Frontal cortex (tissue), 4 donors: ENCODE measurements around the gene MAD1L1. TPM values are rescaled to one million over a fixed set of nuclear protein-coding genes. Genes with fewer than 3 reads are reported as not detected.

Experiments used
- DNase-seq, 2 donors: peaks; one replicate each; pipeline ENCODE4 v3.0.0; 2012; ENCODE audit warnings: low spot score in 2 of 2
- FAIRE-seq: peaks from 2 replicates; lab custom pipeline; 2012; peaks lifted over from hg19 to GRCh38; lab: Jason Lieb, UNC
- total RNA-seq: library from RNA; depleted of rRNA; stranded (reverse); fragments of >200 nt; gene quantifications from one replicate; pipeline ENCODE4 v1.2.3, GENCODE V29; 2014
- donor health status: control.
- donor health status: control.
- donor health status: control.

MAD1L1 gene
- total RNA-seq, 1 donor from 2014 or later, result 37.1 TPM

DNA sequence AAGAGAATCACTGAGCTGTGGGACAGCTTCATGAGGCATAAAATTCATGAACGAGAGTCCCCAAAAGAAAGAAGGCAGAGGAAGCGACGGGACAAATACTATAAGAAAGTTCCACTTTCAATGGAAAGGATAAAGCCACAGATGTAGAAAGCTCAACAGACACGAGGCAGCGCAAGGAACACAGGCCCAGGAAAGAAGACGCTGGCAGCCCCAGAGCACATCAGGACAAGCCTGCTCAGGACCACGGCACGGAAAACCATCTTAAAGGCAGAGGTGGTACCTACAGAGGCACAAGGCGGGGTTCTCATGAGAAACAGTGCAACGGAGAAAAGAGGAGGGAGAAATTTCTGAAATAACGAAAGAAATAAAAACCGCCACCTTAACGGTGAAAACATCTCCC lies 273.4 kb downstream of the MAD1L1 start:
- FAIRE-seq (no peak), DNase-seq (no peak)

GRCh38 chr7:1957471-1958225 lies 275.1 kb downstream of the MAD1L1 start:
- FAIRE-seq (no peak), DNase-seq (no peak)

GRCh38 chr7:1956611-1957470 lies 275.9 kb downstream of the MAD1L1 start:
- FAIRE-seq (no peak), DNase-seq (no peak)

DNA sequence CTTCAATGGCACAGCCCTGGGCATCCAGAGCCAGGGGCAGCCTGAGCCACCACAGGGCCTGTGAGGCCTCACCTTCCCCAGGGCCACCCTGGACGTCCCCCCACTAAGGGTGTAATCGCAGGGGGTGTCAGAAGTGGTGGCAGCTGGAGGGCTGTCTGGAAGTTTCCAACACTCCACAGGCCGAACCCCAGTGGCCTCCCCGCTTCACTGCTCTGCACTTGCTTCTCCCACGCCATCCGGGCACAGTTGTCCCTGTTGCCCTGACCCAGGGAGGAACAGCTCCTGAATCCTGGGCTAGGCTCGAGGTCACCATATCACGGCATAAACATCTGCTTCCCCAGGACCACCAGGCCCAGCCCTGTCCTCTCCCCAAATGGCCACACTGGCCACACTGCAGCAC lies 276.6 kb downstream of the MAD1L1 start:
- DNase-seq (no peak), FAIRE-seq (no peak)

- FAIRE-seq (no peak), DNase-seq (no peak)
Observed at GRCh38 chr7:1954366-1955004, 278.3 kb downstream of the MAD1L1 start.

DNA sequence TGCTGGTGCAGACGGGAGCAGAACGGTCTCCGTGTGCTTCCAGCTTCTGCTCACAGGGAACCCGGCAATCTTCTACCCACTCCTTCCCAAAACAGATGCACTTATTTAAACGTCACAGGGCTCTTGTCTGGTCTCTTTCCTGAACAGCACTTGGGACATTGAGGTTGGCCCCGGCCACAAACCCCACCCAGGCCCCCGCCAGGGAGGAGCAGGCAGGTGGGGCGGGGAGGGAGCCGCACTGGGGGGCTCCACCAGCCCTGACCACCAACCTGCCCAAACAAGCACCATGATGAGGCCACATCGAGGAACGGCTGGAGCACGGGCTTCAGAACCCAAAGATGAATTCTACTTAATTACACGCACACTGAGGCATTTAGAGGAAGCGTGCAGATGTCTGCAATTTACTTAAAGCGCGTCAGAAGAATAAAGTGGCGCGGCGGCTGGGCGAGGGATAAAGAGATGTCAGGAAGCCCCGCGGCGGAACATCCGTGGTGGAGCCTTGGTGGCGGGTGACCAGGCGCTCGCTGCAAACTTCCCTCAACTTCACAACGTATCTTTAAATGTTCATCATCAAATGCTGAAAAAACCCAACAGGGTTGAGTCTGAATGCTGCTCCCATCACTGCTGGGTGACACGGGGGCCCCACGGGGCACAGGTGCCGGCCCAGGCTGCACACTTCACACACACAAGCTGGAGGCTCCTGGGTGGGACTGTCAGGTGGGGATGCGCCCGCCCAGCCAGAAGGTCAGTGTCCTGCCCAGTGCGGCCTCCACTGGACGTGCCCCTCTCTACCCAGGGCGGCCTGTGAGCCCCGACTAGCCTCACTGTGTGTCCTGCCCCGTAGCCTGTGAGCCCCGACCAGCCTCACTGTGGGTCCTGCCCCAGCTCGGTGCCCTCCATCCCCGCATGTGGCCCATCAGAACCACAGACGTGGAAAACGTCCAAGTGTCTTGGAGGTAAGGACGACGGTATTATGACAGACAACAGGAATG lies 279.2 kb downstream of the MAD1L1 start:
- FAIRE-seq (no peak), DNase-seq (no peak)

DNA sequence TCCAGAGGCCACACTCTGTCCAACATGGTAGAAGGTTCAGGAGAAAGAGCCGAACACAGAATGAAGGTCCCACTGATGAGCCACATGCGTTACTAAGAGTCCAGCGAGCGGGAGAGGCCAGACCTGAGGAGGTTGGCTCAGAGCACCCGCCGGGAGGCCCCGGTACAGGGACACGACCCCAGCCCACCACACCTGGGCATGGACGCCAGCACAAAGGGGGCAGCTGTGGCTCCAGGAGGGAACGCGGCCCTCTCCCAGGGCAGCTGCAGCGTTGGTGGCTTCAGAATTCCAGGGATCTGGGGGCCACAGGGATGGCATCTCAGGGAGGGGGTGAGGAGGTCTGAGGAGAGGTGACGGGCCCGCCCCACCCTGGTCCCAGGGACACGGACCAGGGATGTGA lies 280.0 kb downstream of the MAD1L1 start:
- no peak for FAIRE-seq
- no peak for DNase-seq

GRCh38 chr7:1952169-1952760 lies 280.5 kb downstream of the MAD1L1 start:
- DNase-seq (no peak), FAIRE-seq (no peak)

- FAIRE-seq, result no peak
- DNase-seq, result no peak
Observed at GRCh38 chr7:1951600-1951999, 281.1 kb downstream of the MAD1L1 start.

GRCh38 chr7:1951159-1951536 lies 281.6 kb downstream of the MAD1L1 start:
- no peak for FAIRE-seq
- no peak for DNase-seq

- FAIRE-seq (no peak), DNase-seq (no peak)
Observed at GRCh38 chr7:1950452-1951158, 282.1 kb downstream of the MAD1L1 start.

GRCh38 chr7:1950066-1950451 lies 282.7 kb downstream of the MAD1L1 start:
- no peak for FAIRE-seq
- DNase-seq, result no peak

DNA sequence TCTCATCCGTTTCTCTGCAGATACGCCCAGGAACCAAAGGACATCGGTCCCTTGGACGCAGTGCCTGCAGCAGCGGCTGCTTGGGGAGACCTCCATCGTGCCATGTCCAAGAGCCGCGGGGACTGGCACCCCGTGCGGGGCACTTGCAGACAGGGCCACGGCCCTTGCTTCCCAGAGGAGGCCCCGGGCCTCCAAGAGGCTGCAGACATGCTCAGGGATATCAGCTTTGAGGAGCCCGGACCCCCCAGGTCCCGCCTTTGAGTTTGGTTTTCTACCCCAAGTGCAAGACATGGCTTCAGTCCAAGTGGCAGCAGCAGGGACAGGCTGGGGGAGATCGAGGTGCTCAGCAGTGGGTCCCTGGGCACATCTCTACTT lies 283.1 kb downstream of the MAD1L1 start:
- no peak for FAIRE-seq
- DNase-seq, result no peak

DNA sequence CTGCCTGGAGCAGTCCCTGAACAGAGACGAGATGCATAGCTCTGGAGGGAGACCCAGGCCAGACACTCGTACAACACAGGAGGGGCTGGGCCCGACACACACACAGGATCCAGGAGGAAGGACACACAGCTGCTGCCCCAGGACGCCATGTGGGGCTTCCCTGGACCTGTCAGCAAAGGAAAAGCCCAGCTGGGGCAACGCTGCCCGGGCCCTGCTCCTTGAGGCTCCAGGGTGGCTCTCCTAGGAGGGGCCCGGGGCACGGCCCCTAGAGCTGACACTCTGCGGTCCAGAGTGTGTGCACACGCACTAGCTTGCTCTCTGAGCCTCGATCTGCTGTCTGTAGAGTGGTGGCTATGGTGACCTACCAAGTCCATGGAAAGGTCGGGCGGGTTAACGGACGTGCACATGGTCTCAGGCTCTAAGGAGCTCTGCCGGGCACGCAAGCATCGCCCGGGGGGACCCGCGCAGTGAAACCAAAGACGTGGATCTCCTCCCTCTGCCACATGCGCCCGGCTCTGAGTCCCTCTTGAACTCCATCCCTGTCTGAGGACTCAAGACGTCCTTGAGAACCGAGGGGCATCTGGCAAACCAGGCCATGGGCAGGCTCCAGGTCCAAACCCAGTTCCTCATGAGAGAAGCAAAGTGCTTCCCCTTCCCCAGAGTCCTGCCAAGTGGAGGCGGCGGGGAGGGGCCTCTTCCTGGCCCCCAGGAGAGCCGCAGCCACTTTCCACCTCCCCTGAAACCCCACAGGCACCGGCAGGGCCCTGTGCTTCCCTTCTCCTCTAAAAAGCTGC lies 283.7 kb downstream of the MAD1L1 start:
- FAIRE-seq, result no peak

DNA sequence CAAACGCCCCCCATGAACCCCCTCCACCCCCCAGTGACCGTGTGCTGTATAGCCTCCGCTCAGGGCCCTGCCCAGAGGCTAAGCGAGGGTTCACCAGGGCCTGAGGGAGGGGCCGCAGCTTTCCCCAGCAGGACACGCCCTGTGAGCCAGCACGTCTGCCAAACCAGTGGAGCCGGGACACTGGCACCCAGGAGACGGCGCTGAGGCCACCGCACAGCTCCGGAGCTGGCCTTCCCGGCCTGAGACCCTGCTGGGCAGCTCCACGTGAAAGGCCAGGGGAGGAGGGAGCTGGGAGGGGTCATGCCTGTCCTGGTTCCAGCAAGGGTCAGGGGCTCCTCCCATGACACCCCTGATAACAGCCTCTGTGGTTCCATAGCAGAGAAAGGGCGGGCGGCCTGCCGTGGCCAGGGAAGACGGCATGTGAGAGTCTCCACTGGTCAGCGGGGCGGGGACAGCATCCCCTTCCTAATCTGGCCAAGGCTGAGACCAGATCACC lies 284.4 kb downstream of the MAD1L1 start:
- no peak for DNase-seq
- no peak for FAIRE-seq

More for the DNA sequence above, 283.7 kb downstream of the MAD1L1 start:
- no peak for DNase-seq

DNA sequence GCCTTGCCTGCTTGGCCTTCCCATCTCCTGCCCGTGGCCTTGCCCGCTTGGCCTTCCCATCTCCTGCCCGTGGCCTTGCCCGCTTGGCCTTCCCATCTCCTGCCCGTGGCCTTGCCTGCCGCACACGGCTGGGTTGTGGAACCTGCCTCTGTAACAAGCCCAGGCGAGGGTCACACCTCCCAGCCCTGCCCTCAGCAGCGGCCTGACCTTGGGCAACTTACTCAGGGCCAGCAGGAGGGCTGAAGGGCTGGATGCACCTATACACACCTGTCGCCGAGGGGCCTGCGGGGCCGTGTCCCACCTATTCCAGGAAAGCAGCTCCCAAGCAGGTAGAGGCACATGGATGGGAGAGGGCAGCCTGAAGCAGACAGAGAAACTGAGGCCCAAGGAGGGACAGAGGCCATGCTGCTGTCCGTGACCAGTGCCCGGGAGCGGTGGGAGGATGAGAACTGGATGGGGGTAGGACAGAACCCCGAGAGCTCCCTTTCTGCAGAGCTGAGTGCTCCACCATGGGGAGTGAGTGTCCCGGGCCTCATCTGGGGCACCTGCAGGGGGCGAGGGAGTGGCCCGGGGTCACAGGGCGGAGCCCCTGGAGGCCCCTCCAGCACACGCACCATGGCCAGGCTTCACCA lies 285.0 kb downstream of the MAD1L1 start:
- DNase-seq (no peak), FAIRE-seq (no peak)

DNA sequence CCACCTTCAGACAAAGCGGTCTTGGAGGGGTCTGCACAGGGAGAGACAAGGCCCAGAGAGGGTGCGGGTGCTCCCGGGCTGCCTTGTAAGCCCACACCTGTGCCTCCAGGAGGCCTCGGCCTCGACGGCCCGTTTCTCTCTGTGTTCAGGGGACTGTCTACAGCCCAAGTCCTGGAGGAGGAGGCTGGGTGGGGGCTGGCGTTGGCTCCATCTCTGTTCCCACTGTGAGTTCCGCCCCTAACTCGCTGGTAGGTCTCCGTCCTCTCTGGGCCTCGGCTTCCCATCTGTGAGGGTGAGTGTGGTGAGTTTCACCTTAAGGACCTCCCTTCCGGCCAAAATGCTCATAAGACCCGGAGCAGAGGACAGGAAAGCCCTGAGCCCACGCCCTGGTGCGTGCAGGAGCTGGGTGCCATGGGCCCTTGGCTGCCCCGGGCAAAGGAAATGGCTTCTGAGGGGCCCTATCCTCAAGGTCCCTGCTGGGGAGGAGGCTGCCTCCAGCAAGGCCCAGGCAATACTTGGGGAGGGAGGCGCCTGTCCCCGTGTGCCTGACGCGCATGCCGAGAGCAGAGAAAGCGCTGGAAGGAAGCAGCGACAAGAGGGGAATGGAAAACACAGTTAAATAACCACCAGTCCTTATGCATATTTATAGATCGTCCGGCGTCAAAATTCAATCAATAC lies 285.8 kb downstream of the MAD1L1 start:
- no peak for FAIRE-seq

More for the DNA sequence above, 285.8 kb downstream of the MAD1L1 start:
- no peak for DNase-seq
